Regular cardiac myocyte (primary cell): ENCODE results near the gene SPATA9. TPM values are rescaled to one million over a fixed set of nuclear protein-coding genes. Genes with fewer than 3 reads are reported as not detected.

Source experiments
- total RNA-seq: library from RNA; depleted of rRNA; stranded (reverse); fragments of >200 nt; gene quantifications from 2 replicates; pipeline ENCODE4 v1.2.3, GENCODE V29; 2014

The SPATA9 gene
- 0.38 and 0.85 TPM in 2 replicates for total RNA-seq

GRCh38 chr5:95682891-95683290 lies at the start of gene SPATA9:
Gene SPATA9 (minus strand): TSS chr5:95682991. CDS start chr5:95682854, 137 bp downstream.

GRCh38 chr5:95730730-95731570 lies 48.2 kb upstream of the SPATA9 start, which contains the start of gene RHOBTB3:
Gene RHOBTB3 (plus strand): TSS chr5:95731336. CDS start chr5:95731683, 347 bp downstream.

GRCh38 chr5:95646569-95647431 lies 36.0 kb downstream of the SPATA9 start, which contains the start of gene RFESD:
Gene RFESD (plus strand): TSS chr5:95646777. CDS start chr5:95652272, 5,495 bp downstream.

GRCh38 chr5:95620030-95620869 lies 62.5 kb downstream of the SPATA9 start, which contains the start of gene GPR150:
Gene GPR150 (plus strand): TSS chr5:95620087. CDS start chr5:95620276, 189 bp downstream.

Other genes starting within 250 kb of the SPATA9 start
- 147 and 195 TPM in 2 replicates for gene SKIC3, start 128.0 kb downstream of the SPATA9 start, total RNA-seq
- 27.6 and 33.8 TPM in 2 replicates for gene ARSK, start 127.9 kb downstream of the SPATA9 start, total RNA-seq
- gene GPR150, start 62.9 kb downstream of the SPATA9 start, total RNA-seq = 0.96 and 2.5 TPM in 2 replicates
- gene RFESD, start 36.2 kb downstream of the SPATA9 start, total RNA-seq = 2.1 and 4.8 TPM in 2 replicates
- gene RHOBTB3, start 48.3 kb upstream of the SPATA9 start, total RNA-seq = 284 and 356 TPM in 2 replicates
- gene GLRX, start 139.7 kb upstream of the SPATA9 start, total RNA-seq = 58.6 and 87.0 TPM in 2 replicates